Stomach (tissue), 9 donors: ENCODE results near the gene ST6GALNAC6. TPM values are rescaled to one million over a fixed set of nuclear protein-coding genes. Genes with fewer than 3 reads are reported as not detected.
A peak's percentile ranks its signal among the peaks of the same experiment; 100 is the strongest.

Source experiments
- DNase-seq, 2 donors: peaks; one replicate each; pipeline versions ENCODE4 v3.0.0 to v3.0.0-alpha.2; 2013 to 2019
- H3K27ac ChIP-seq, 5 donors: fragments of 200-600 bp in 4 of 5; sonication (generic) in 4 of 5; one replicate each; pipeline ENCODE4 v1.5.1; 2013 to 2019; ENCODE audit warnings: mild to moderate bottlenecking in 1 of 5, moderate library complexity in 1 of 5
- H3K27me3 ChIP-seq, 3 donors: fragments of 200-600 bp; sonication (generic); one replicate each; pipeline ENCODE4 v1.5.1; 2017 to 2019; ENCODE audit warnings: mixed run types in 1 of 3
- H3K36me3 ChIP-seq, 4 donors: fragments of 200-600 bp; sonication (generic); 1 replicate in 3 of 4; 2 replicates in 1 of 4; pipeline ENCODE4 v1.5.1; 2016 to 2019
- H3K4me1 ChIP-seq, 4 donors: fragments of 200-600 bp; sonication (generic); one replicate each; pipeline ENCODE4 v1.5.1; 2016 to 2019
- H3K4me3 ChIP-seq, 4 donors: fragments of 200-600 bp; sonication (generic) in 3 of 4; one replicate each; pipeline ENCODE4 v1.5.1; 2016 to 2019; ENCODE audit warnings: mild to moderate bottlenecking in 1 of 4
- H3K9me3 ChIP-seq, 4 donors: fragments of 200-600 bp; sonication (generic); one replicate each; pipeline ENCODE4 v1.5.1; 2016 to 2019
- CTCF ChIP-seq, 7 experiments: fragments of 450-650 bp in 4 of 7; fragments of 200-600 bp in 3 of 7; sonication (generic) in 3 of 7; IDR thresholded peaks; one replicate each; pipeline ENCODE4 v1.5.1; 2016 to 2019; ENCODE audit warnings: antibody characterized with exemption in 7 of 7, control low read depth in 2 of 7, mild to moderate bottlenecking in 1 of 7
- EP300 ChIP-seq: sonication (generic); formaldehyde crosslinking; IDR thresholded peaks from one replicate; pipeline ENCODE4 v1.6.1; 2017; ENCODE audit warnings: antibody characterized with exemption
- POLR2A ChIP-seq, 4 donors: fragments of 450-650 bp; IDR thresholded peaks; one replicate each; pipeline ENCODE4 v1.6.1; 2016; ENCODE audit warnings: antibody characterized with exemption in 4 of 4, control low read depth in 2 of 4, mild to moderate bottlenecking in 1 of 4, moderate library complexity in 1 of 4
- POLR2AphosphoS5 ChIP-seq, 3 donors: sonication (generic); formaldehyde crosslinking; IDR thresholded peaks; one replicate each; pipeline ENCODE4 v1.6.1; 2016; ENCODE audit warnings: antibody characterized with exemption in 3 of 3
- WGBS, 5 donors: extraction: QIAGEN DNeasy Blood & Tissue Kit in 3 of 5; methylation state at CpG; one replicate each; pipeline versions ENCODE4 v1.1.5 to v1.1.7; 2013 to 2018; 5-methylcytosine and 5-hydroxymethylcytosine counted together
- intact Hi-C: fragments of 100-400 bp; cut with DNase I; formaldehyde crosslinking; loops from one replicate; pipeline ENCODE4 v1.15.1; 2023; ENCODE audit warnings: low total_unique reads
- polyA plus RNA-seq, 3 donors: library from polyadenylated mRNA; stranded (reverse); fragments of 200-250 nt; gene quantifications; one replicate each; pipeline ENCODE4 v1.2.3, GENCODE V29; 2013
- total RNA-seq, 5 donors: library from RNA; depleted of rRNA; stranded (reverse); fragments of >200 nt; gene quantifications; one replicate each; pipeline versions ENCODE4 v1.1.0 to v1.2.3, GENCODE V29; 2014 to 2016
- donor health status: healthy with polysubstance abuse.
- donor health status: Bipolar disorder and iron deficiency.
- donor health status: healthy.

ST6GALNAC6 gene
- total and polyA plus RNA-seq, 8 donors, result 18.0 to 145 (median 53.0) TPM

GRCh38 chr9:127943011-127943662, 43.7 kb upstream of the ST6GALNAC6 start:
- Histone ChIP-seq H3K36me3 (peaks cover 44 to 86% (median 67%) of the 10 kb centered on the region in 4 donors), H3K4me3 (no peak overlapping the region), H3K4me1 (peaks cover 16 to 61% (median 36%) of the 10 kb centered on the region in 4 donors), H3K27ac (peak overlapping the region in 2 of 5 donors; percentile 9 to 40), H3K27me3 (no peaks in the 10 kb centered on the region), H3K9me3 (no peaks in the 10 kb centered on the region)
- TF ChIP-seq CTCF (IDR thresholded peaks at IDR 0.05), result peak in 1 of 7 experiments; percentile 77
- TF ChIP-seq POLR2AphosphoS5 (IDR thresholded peaks at IDR 0.05), result no peak
- TF ChIP-seq EP300, result no peak
- DNase-seq, result no peak
- intact Hi-C loops, result loop anchor here (5.0 kb wide), 1 partner anchor 94 kb away; no protein-coding TSS in a partner anchor
- 76 to 85% (median 81%) methylated on average over 13 to 14 of the region's 14 CpGs for WGBS, 5 donors

GRCh38 chr9:127942216-127943010, 43.0 kb upstream of the ST6GALNAC6 start:
- Histone ChIP-seq H3K36me3 (peaks cover 44 to 78% (median 60%) of the 10 kb centered on the region in 4 donors), H3K27ac (peak overlapping the region in 3 of 5 donors; percentile 4 to 26 (median 13)), H3K4me3 (no peak overlapping the region), H3K9me3 (no peaks in the 10 kb centered on the region), H3K27me3 (no peaks in the 10 kb centered on the region), H3K4me1 (peaks cover 19 to 66% (median 40%) of the 10 kb centered on the region in 4 donors)
- no peak for TF ChIP-seq EP300
- TF ChIP-seq POLR2AphosphoS5 (IDR thresholded peaks at IDR 0.05), result peak in 1 of 3 donors; percentile 39
- no peak for TF ChIP-seq POLR2A (IDR thresholded peaks at IDR 0.05)
- TF ChIP-seq CTCF (IDR thresholded peaks at IDR 0.05), result peak in 5 of 7 experiments; percentile 79 to 92 (median 87)
- DNase-seq, result peak; percentile 73 to 90
- WGBS, 5 donors, result 51 to 64% (median 57%) methylated on average over 14 to 18 of the region's 18 CpGs
- intact Hi-C loops, result loop anchor here (5.0 kb wide), 1 partner anchor 95 kb away; no protein-coding TSS in a partner anchor

- Histone ChIP-seq H3K27me3 (no peaks in the 10 kb centered on the region), H3K36me3 (peaks cover 44 to 73% (median 57%) of the 10 kb centered on the region in 4 donors), H3K27ac (peak overlapping the region in 2 of 5 donors; percentile 4 to 13), H3K4me1 (peaks cover 22 to 70% (median 44%) of the 10 kb centered on the region in 4 donors), H3K4me3 (no peak overlapping the region), H3K9me3 (no peaks in the 10 kb centered on the region)
- WGBS, 5 donors, result 50 to 74% (median 62%) methylated on average over 3 of the region's 3 CpGs
- no peak for DNase-seq
- intact Hi-C loops, result loop anchor here (5.0 kb wide), 1 partner anchor 95 kb away; no protein-coding TSS in a partner anchor
- TF ChIP-seq EP300, result no peak
- TF ChIP-seq POLR2A (IDR thresholded peaks at IDR 0.05), result no peak
- TF ChIP-seq POLR2AphosphoS5 (IDR thresholded peaks at IDR 0.05), result no peak
- TF ChIP-seq CTCF (IDR thresholded peaks at IDR 0.05), result no peak
Observed at GRCh38 chr9:127941961-127942215, 42.5 kb upstream of the ST6GALNAC6 start.

- WGBS, 5 donors, result 75 to 82% (median 78%) methylated on average over 18 of the region's 18 CpGs
- Histone ChIP-seq H3K27ac (peak overlapping the region in 1 of 5 donors; percentile 9), H3K4me3 (no peak overlapping the region), H3K36me3 (peaks cover 44 to 68% (median 52%) of the 10 kb centered on the region in 4 donors), H3K4me1 (peaks cover 27 to 70% (median 47%) of the 10 kb centered on the region in 4 donors), H3K27me3 (no peaks in the 10 kb centered on the region), H3K9me3 (no peaks in the 10 kb centered on the region)
- DNase-seq, result no peak
- TF ChIP-seq POLR2A (IDR thresholded peaks at IDR 0.05), result no peak
- TF ChIP-seq POLR2AphosphoS5 (IDR thresholded peaks at IDR 0.05), result no peak
- no peak for TF ChIP-seq EP300
- no peak for TF ChIP-seq CTCF (IDR thresholded peaks at IDR 0.05)
- intact Hi-C loops, result loop anchor here (5.0 kb wide), 1 partner anchor 96 kb away; no protein-coding TSS in a partner anchor
Observed at GRCh38 chr9:127941062-127941960, 41.9 kb upstream of the ST6GALNAC6 start.
